22Rv1 (cell line): ENCODE data around the gene MYG1.
A peak's percentile ranks its signal among the peaks of the same experiment; 100 is the strongest.

Source experiments
- H3K27ac ChIP-seq: fragments of 450-650 bp; 2 replicates; pipeline ENCODE4 v1.5.1; 2017
- CTCF ChIP-seq: fragments of 450-650 bp; IDR thresholded peaks from 2 replicates; pipeline ENCODE4 v1.5.1; 2017; ENCODE audit warnings: mild to moderate bottlenecking
- ZFX ChIP-seq: fragments of 450-650 bp; IDR thresholded peaks from 2 replicates; pipeline ENCODE4 v1.6.1; 2017; ENCODE audit warnings: antibody characterized with exemption, borderline replicate concordance

Gene MYG1

GRCh38 chr12:53258541-53259539 lies 40.7 kb upstream of the MYG1 start:
- no peak overlapping the region for H3K27ac ChIP-seq
- TF ChIP-seq ZFX, result no peak

GRCh38 chr12:53259891-53260290 lies 39.6 kb upstream of the MYG1 start:
- no peak overlapping the region for H3K27ac ChIP-seq
- TF ChIP-seq CTCF (no peak), ZFX (no peak)

- TF ChIP-seq CTCF (no peak), ZFX (no peak)
- no peak overlapping the region for H3K27ac ChIP-seq
These were observed 33.7 kb upstream of the MYG1 start for GRCh38 chr12:53265783-53266182.

- peak overlapping the region; percentile 74 for H3K27ac ChIP-seq
- no peak for TF ChIP-seq CTCF
- no peak for TF ChIP-seq ZFX
These were observed 32.0 kb upstream of the MYG1 start for GRCh38 chr12:53267306-53267998.

GRCh38 chr12:53267999-53268629 lies 31.4 kb upstream of the MYG1 start, which contains the start of gene ESPL1:
Gene ESPL1 (plus strand): TSS chr12:53268299. CDS start chr12:53268767, 468 bp downstream.
- H3K27ac ChIP-seq, result peak within 1 kb of the TSS; percentile 74
- TF ChIP-seq ZFX (no peak), CTCF (no peak)

GRCh38 chr12:53268630-53269562 lies 30.6 kb upstream of the MYG1 start:
- peak overlapping the region; percentile 74 for H3K27ac ChIP-seq
- TF ChIP-seq ZFX (no peak), CTCF (no peak)
